Measurements from ENCODE around the gene SPATA13.

Gene SPATA13

DNA sequence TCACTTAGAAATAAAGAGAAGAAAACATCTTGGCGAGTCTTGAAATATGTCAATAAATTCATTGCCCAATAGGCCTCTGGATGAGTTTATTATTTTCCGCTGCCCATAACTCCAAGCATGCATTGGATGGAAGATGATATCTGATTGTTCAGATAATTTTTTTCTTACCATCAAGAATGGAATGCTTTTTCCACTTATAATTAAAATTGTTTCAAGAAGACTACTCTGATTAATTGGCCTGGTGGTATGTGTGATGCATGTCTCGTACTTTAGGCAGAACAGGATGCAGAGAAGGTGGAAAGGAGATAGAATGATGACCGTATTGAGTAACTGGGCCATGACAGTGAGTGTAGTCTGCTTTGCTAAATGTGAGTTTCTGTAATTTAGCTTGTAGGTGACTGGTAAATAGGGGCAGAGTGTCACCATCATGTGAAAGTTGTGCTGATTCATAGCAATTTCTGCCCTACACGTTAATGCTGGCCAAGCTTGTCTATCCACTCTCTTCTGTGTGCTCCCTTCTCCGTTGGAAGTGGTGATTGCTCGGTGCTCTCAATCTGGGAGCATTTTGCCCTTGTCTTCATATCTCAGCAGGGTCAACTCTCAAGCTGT, 13.5 kb upstream of the SPATA13 start:
- no peaks in the 10 kb centered on the region for H3K36me3 ChIP-seq (ENCODE audit: low read length)
- H2AFZ ChIP-seq (ENCODE audit: low read depth, low read length, severe bottlenecking) = no peak overlapping the region
- no peaks in the 10 kb centered on the region for H3K79me2 ChIP-seq (ENCODE audit: insufficient read depth, low read length)
- H3K9me3 ChIP-seq (ENCODE audit: insufficient read depth, low read length) = no peaks in the 10 kb centered on the region
- no peak overlapping the region for H3K4me3 ChIP-seq (ENCODE audit: insufficient read depth, low read length, poor library complexity, severe bottlenecking)
- no peaks in the 10 kb centered on the region for H3K9me2 ChIP-seq (replicated peaks; ENCODE audit: insufficient read depth, low read length)
- H3K4me2 ChIP-seq (ENCODE audit: low read depth, low read length, poor library complexity, severe bottlenecking) = no peak overlapping the region
- H3K27me3 ChIP-seq (ENCODE audit: low read length) = no peaks in the 10 kb centered on the region
- no peaks in the 10 kb centered on the region for H4K20me1 ChIP-seq (ENCODE audit: low read depth, low read length)
- TF ChIP-seq, protein P1, sequence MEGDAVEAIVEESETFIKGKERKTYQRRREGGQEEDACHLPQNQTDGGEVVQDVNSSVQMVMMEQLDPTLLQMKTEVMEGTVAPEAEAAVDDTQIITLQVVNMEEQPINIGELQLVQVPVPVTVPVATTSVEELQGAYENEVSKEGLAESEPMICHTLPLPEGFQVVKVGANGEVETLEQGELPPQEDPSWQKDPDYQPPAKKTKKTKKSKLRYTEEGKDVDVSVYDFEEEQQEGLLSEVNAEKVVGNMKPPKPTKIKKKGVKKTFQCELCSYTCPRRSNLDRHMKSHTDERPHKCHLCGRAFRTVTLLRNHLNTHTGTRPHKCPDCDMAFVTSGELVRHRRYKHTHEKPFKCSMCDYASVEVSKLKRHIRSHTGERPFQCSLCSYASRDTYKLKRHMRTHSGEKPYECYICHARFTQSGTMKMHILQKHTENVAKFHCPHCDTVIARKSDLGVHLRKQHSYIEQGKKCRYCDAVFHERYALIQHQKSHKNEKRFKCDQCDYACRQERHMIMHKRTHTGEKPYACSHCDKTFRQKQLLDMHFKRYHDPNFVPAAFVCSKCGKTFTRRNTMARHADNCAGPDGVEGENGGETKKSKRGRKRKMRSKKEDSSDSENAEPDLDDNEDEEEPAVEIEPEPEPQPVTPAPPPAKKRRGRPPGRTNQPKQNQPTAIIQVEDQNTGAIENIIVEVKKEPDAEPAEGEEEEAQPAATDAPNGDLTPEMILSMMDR (IDR thresholded peaks at IDR 0.05; ENCODE audit: insufficient read depth, low read length, poor library complexity, severe bottlenecking) = no peak
- no peak for TF ChIP-seq EZH2phosphoT487 (conservative IDR thresholded peaks at IDR 0.05; ENCODE audit: low read length)
- H3K9ac ChIP-seq (ENCODE audit: low read length) = no peak overlapping the region
- no peaks in the 10 kb centered on the region for H3F3A ChIP-seq (ENCODE audit: insufficient read depth)
- H3K27ac ChIP-seq (ENCODE audit: low read depth, low read length) = no peak overlapping the region

DNA sequence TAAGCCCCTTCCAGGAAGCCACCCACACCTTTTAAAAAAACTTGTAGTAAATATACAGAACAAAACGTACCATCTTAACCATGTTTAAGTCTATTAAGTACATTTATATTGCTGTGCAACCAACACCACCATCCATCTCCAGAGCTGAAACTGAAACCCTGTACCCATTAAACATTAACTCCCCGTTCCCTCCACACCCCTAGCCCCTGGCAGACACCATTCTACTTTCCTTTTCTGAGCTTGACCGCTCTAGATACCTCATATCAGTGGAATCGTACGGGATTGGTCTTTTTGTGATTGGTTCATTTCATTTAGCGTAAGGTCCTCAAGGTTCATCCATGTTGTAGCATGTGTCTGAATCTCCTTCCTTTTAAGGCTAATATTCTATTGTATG, 13.0 kb upstream of the SPATA13 start:
- Histone ChIP-seq H2AFZ (ENCODE audit: low read depth, low read length, severe bottlenecking) (no peak overlapping the region), H3F3A (ENCODE audit: insufficient read depth) (no peaks in the 10 kb centered on the region), H3K36me3 (ENCODE audit: low read length) (no peaks in the 10 kb centered on the region), H3K27ac (ENCODE audit: low read depth, low read length) (no peak overlapping the region), H3K4me3 (ENCODE audit: insufficient read depth, low read length, poor library complexity, severe bottlenecking) (no peak overlapping the region), H3K4me2 (ENCODE audit: low read depth, low read length, poor library complexity, severe bottlenecking) (no peak overlapping the region), H3K27me3 (ENCODE audit: low read length) (no peaks in the 10 kb centered on the region), H3K9me3 (ENCODE audit: insufficient read depth, low read length) (no peaks in the 10 kb centered on the region), H3K9ac (ENCODE audit: low read length) (no peak overlapping the region), H3K79me2 (ENCODE audit: insufficient read depth, low read length) (no peaks in the 10 kb centered on the region), H3K9me2 (replicated peaks; ENCODE audit: insufficient read depth, low read length) (no peaks in the 10 kb centered on the region), H4K20me1 (ENCODE audit: low read depth, low read length) (no peaks in the 10 kb centered on the region)
- TF ChIP-seq, protein P1 (IDR thresholded peaks at IDR 0.05; ENCODE audit: insufficient read depth, low read length, poor library complexity, severe bottlenecking) = no peak
- no peak for TF ChIP-seq EZH2phosphoT487 (conservative IDR thresholded peaks at IDR 0.05; ENCODE audit: low read length)

DNA sequence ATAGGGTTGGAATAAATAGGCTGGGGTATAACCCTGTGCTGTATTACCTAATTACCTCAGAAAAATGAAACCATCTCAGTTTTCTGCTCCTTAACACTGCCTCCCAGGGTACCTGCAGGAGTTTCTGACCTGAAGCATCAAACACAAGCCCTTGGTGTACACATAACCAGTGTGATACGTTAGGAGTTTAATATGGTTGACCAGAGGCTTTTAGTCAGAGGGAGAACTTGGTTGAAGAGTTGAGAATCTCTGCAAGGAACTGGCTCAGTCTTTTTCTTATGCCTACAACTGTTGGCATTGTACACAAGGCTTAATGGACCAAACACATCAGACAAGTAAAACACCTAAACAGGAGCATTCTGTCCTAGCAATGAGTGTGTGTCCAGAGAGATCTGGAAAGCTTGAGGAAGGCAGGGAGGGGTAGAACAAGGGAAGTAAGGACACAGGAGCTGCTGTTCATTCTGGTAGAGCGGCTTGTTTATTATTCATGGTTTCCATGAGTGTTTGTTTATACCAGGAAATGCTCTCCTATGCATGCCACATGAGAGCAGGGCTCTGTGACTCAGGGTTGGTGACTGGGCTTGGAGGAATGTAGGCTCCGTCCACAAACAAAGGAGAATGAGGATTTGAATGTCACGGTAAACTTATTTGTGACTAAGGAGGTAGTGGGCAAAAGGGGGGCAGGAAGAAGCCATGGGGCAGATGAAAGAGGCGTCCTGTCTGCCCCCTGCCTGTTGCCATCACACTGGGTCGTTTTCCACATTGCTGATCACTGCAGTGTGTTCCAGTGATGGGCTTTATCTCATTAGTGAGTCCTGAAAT, 11.9 kb upstream of the SPATA13 start:
- H3F3A ChIP-seq (ENCODE audit: insufficient read depth) = no peaks in the 10 kb centered on the region
- no peak overlapping the region for H3K4me3 ChIP-seq (ENCODE audit: insufficient read depth, low read length, poor library complexity, severe bottlenecking)
- H3K9me2 ChIP-seq (replicated peaks; ENCODE audit: insufficient read depth, low read length) = no peaks in the 10 kb centered on the region
- H2AFZ ChIP-seq (ENCODE audit: low read depth, low read length, severe bottlenecking) = no peak overlapping the region
- no peaks in the 10 kb centered on the region for H4K20me1 ChIP-seq (ENCODE audit: low read depth, low read length)
- no peak overlapping the region for H3K27ac ChIP-seq (ENCODE audit: low read depth, low read length)
- H3K9me3 ChIP-seq (ENCODE audit: insufficient read depth, low read length) = no peaks in the 10 kb centered on the region
- H3K27me3 ChIP-seq (ENCODE audit: low read length) = no peaks in the 10 kb centered on the region
- H3K4me2 ChIP-seq (ENCODE audit: low read depth, low read length, poor library complexity, severe bottlenecking) = no peak overlapping the region
- H3K9ac ChIP-seq (ENCODE audit: low read length) = no peak overlapping the region
- no peaks in the 10 kb centered on the region for H3K36me3 ChIP-seq (ENCODE audit: low read length)
- TF ChIP-seq, protein P1 (IDR thresholded peaks at IDR 0.05; ENCODE audit: insufficient read depth, low read length, poor library complexity, severe bottlenecking) = no peak
- no peak for TF ChIP-seq EZH2phosphoT487 (conservative IDR thresholded peaks at IDR 0.05; ENCODE audit: low read length)
- no peaks in the 10 kb centered on the region for H3K79me2 ChIP-seq (ENCODE audit: insufficient read depth, low read length)
